DOHH2 (cell line): ENCODE data around the gene KRT80.

Source experiments
- H3F3A ChIP-seq: fragments of 200-600 bp; sonication (generic), shearing (Covaris generic); 2 replicates; pipeline ENCODE4 v1.6.0; 2016; ENCODE audit warnings: antibody characterized with exemption, mild to moderate bottlenecking; ENCODE audit not compliant: control insufficient read depth, insufficient read depth
- H3K27ac ChIP-seq: fragments of 200-600 bp; sonication (generic); 2 replicates; pipeline ENCODE4 v1.5.1; 2014; ENCODE audit warnings: low read depth, mild to moderate bottlenecking, low read length, moderate library complexity
- H3K27me3 ChIP-seq: fragments of 200-600 bp; sonication (generic); 2 replicates; pipeline ENCODE4 v1.6.1; 2014; ENCODE audit warnings: mild to moderate bottlenecking, low read length, mixed read lengths; ENCODE audit not compliant: control insufficient read depth
- H3K36me3 ChIP-seq: fragments of 200-600 bp; sonication (generic); 2 replicates; pipeline ENCODE4 v1.6.1; 2014; ENCODE audit warnings: mild to moderate bottlenecking, low read length, moderate library complexity, mixed read lengths; ENCODE audit not compliant: control insufficient read depth
- H3K4me1 ChIP-seq: fragments of 200-600 bp; sonication (generic); 2 replicates; pipeline ENCODE4 v1.6.1; 2014; ENCODE audit warnings: mild to moderate bottlenecking, low read length, mixed read lengths; ENCODE audit not compliant: control insufficient read depth
- H3K4me2 ChIP-seq: fragments of 200-600 bp; sonication (generic); 2 replicates; pipeline ENCODE4 v1.6.0; 2014; ENCODE audit warnings: mild to moderate bottlenecking, low read length, moderate library complexity
- H3K4me3 ChIP-seq: fragments of 200-600 bp; sonication (generic); 2 replicates; pipeline ENCODE4 v1.5.1; 2014; ENCODE audit warnings: mild to moderate bottlenecking, low read length, mixed read lengths
- H3K79me2 ChIP-seq: fragments of 200-600 bp; sonication (generic); 2 replicates; pipeline ENCODE4 v1.6.1; 2014; ENCODE audit warnings: mild to moderate bottlenecking, low read length, mixed read lengths; ENCODE audit not compliant: control insufficient read depth
- H3K9me2 ChIP-seq: fragments of 200-600 bp; sonication (generic); replicated peaks from 2 replicates; pipeline ENCODE4 v1.6.1; 2014; ENCODE audit warnings: mild to moderate bottlenecking, low read length, mixed read lengths; ENCODE audit not compliant: control insufficient read depth
- H3K9me3 ChIP-seq: fragments of 200-600 bp; sonication (generic); 2 replicates; pipeline ENCODE4 v1.6.1; 2014; ENCODE audit warnings: antibody characterized with exemption, low read length, mixed read lengths; ENCODE audit not compliant: control insufficient read depth, insufficient read depth
- H4K20me1 ChIP-seq: fragments of 200-600 bp; sonication (generic); 2 replicates; pipeline ENCODE4 v1.6.0; 2014; ENCODE audit warnings: low read depth, mild to moderate bottlenecking, antibody characterized with exemption, low read length, moderate library complexity; ENCODE audit not compliant: control insufficient read depth, insufficient read depth
- CTCF ChIP-seq: fragments of 200-600 bp; sonication (generic); IDR thresholded peaks from one replicate; pipeline ENCODE4 v1.5.1; 2014; ENCODE audit warnings: antibody characterized with exemption, mild to moderate bottlenecking, low read depth, low read length; ENCODE audit not compliant: poor library complexity, severe bottlenecking
- EZH2phosphoT487 ChIP-seq: fragments of 200-600 bp; sonication (generic); IDR thresholded peaks from 2 replicates; pipeline ENCODE4 v1.6.1; 2017; ENCODE audit warnings: borderline replicate concordance, mild to moderate bottlenecking, antibody characterized with exemption, low read length, moderate library complexity, mixed read lengths

Gene KRT80

GRCh38 chr12:52146089-52146821, 45.6 kb downstream of the KRT80 start:
- Histone ChIP-seq H3K4me1 (no peaks in the 10 kb centered on the region), H3K36me3 (no peaks in the 10 kb centered on the region), H3K27ac (no peak overlapping the region), H4K20me1 (no peaks in the 10 kb centered on the region), H3K9me2 (no peaks in the 10 kb centered on the region), H3K27me3 (no peaks in the 10 kb centered on the region), H3K4me3 (no peak overlapping the region), H3K79me2 (no peaks in the 10 kb centered on the region; the same call in 1 of the 2 replicates), H3K4me2 (no peak overlapping the region), H3F3A (no peaks in the 10 kb centered on the region), H3K9me3 (no peaks in the 10 kb centered on the region)
- TF ChIP-seq CTCF = no peak

- Histone ChIP-seq H3K4me3 (no peak overlapping the region), H3K27ac (no peak overlapping the region), H3K36me3 (no peaks in the 10 kb centered on the region), H3K9me3 (no peaks in the 10 kb centered on the region), H3K27me3 (no peaks in the 10 kb centered on the region), H4K20me1 (no peaks in the 10 kb centered on the region), H3K79me2 (no peaks in the 10 kb centered on the region; the same call in 1 of the 2 replicates), H3K4me2 (no peak overlapping the region), H3F3A (no peaks in the 10 kb centered on the region), H3K4me1 (no peaks in the 10 kb centered on the region), H3K9me2 (no peaks in the 10 kb centered on the region)
- TF ChIP-seq CTCF (no peak), EZH2phosphoT487 (no peak)
Observed at GRCh38 chr12:52145228-52146088, 46.4 kb downstream of the KRT80 start.

GRCh38 chr12:52144512-52145227, 47.1 kb downstream of the KRT80 start:
- no peak for TF ChIP-seq CTCF
- no peak for TF ChIP-seq EZH2phosphoT487
- no peaks in the 10 kb centered on the region for H3K9me2 ChIP-seq
- H3K4me1 ChIP-seq = no peaks in the 10 kb centered on the region
- H3K27ac ChIP-seq = no peak overlapping the region
- H3K79me2 ChIP-seq = no peaks in the 10 kb centered on the region; the same call in 1 of the 2 replicates
- no peak overlapping the region for H3K4me3 ChIP-seq
- no peaks in the 10 kb centered on the region for H3K27me3 ChIP-seq
- H3K9me3 ChIP-seq = no peaks in the 10 kb centered on the region
- H3K36me3 ChIP-seq = no peaks in the 10 kb centered on the region
- H4K20me1 ChIP-seq = no peaks in the 10 kb centered on the region
- H3K4me2 ChIP-seq = no peak overlapping the region
- H3F3A ChIP-seq = no peaks in the 10 kb centered on the region
